ENCODE measurements around the gene SEC63.

DNA sequence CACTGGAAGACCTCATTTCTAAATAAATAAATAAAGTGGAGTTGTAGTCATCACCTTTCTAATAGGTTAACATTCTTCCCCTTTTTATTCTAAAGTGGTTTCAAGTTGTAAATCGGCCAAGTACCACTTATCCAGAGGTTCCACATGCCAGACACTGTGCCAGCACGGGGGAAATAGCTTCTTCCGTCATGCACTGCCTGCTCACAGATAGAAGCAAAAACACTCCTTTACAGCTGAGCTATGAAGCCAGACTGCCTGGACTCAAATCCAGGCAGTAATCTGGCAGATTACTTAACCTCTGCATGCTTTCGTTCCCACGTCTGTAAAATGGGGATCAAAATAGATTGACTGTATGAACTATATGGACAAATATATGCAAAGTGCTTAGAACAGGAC, 116.7 kb downstream of the SEC63 start:
- TF ChIP-seq, protein P1, sequence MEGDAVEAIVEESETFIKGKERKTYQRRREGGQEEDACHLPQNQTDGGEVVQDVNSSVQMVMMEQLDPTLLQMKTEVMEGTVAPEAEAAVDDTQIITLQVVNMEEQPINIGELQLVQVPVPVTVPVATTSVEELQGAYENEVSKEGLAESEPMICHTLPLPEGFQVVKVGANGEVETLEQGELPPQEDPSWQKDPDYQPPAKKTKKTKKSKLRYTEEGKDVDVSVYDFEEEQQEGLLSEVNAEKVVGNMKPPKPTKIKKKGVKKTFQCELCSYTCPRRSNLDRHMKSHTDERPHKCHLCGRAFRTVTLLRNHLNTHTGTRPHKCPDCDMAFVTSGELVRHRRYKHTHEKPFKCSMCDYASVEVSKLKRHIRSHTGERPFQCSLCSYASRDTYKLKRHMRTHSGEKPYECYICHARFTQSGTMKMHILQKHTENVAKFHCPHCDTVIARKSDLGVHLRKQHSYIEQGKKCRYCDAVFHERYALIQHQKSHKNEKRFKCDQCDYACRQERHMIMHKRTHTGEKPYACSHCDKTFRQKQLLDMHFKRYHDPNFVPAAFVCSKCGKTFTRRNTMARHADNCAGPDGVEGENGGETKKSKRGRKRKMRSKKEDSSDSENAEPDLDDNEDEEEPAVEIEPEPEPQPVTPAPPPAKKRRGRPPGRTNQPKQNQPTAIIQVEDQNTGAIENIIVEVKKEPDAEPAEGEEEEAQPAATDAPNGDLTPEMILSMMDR (IDR thresholded peaks at IDR 0.05 in 4 of 5, conservative IDR thresholded peaks at IDR 0.05 in 1 of 5): no peak
- no peak for TF ChIP-seq POLR2A (IDR thresholded peaks at IDR 0.05)

Data from gastrocnemius medialis (tissue), 4 donors.